SU-DHL-6 (cell line): Measurements from ENCODE around the gene CSTB.

Experiments used
- EZH2phosphoT487 ChIP-seq: fragments of 200-600 bp; sonication (generic), shearing (Covaris generic); conservative IDR thresholded peaks from 2 replicates; pipeline ENCODE4 v1.6.1; 2018; ENCODE audit warnings: mild to moderate bottlenecking, antibody characterized with exemption, low read length, moderate library complexity, mixed read lengths
- TF ChIP-seq, protein P1 (sequence below): fragments of 200-600 bp; sonication (generic); IDR thresholded peaks from one replicate; pipeline ENCODE4 v1.5.1; 2017; ENCODE audit warnings: antibody characterized with exemption, mild to moderate bottlenecking, low read length, moderate library complexity; ENCODE audit not compliant: insufficient read depth, poor library complexity, severe bottlenecking

DNA sequence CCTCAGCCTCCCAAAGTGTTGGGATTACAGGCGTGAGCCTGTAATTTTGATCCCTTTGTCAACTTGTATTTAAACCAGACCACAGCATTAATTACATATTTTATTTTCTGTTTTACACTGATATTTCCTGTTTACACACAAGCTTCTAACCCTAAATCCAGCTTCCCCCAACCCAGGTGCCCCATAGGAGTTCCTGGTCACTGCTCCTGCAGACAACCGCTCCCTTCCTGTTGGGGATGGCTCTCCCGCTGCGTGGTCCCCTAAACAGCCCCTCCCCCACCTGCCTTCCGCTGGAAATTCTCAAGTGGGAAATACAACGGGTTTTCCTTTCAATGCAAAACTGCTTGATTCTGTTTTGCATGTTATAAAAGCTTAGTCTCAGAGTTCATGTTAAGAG, 3.7 kb downstream of the CSTB start:
- TF ChIP-seq, protein P1, sequence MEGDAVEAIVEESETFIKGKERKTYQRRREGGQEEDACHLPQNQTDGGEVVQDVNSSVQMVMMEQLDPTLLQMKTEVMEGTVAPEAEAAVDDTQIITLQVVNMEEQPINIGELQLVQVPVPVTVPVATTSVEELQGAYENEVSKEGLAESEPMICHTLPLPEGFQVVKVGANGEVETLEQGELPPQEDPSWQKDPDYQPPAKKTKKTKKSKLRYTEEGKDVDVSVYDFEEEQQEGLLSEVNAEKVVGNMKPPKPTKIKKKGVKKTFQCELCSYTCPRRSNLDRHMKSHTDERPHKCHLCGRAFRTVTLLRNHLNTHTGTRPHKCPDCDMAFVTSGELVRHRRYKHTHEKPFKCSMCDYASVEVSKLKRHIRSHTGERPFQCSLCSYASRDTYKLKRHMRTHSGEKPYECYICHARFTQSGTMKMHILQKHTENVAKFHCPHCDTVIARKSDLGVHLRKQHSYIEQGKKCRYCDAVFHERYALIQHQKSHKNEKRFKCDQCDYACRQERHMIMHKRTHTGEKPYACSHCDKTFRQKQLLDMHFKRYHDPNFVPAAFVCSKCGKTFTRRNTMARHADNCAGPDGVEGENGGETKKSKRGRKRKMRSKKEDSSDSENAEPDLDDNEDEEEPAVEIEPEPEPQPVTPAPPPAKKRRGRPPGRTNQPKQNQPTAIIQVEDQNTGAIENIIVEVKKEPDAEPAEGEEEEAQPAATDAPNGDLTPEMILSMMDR, result no peak
- TF ChIP-seq EZH2phosphoT487, result no peak
